Measurements from ENCODE around the gene AHSA1.
A peak's percentile ranks its signal among the peaks of the same experiment; 100 is the strongest.
"Not testable (repeated sequence)": the region's sequence is repeated elsewhere in the genome, so short reads cannot be mapped to it uniquely, and the experiment has no call there.

AHSA1 gene

GRCh38 chr14:77457522-77458248 lies at the start of gene AHSA1, which contains the start of gene VIPAS39:
AHSA1 (plus strand) TSS chr14:77458093; CDS start chr14:77458190, 97 bp downstream.
VIPAS39 (minus strand) TSS chr14:77457601; CDS start chr14:77454102, 3,499 bp downstream.
- DNase-seq, result peak; percentile 68 to 84 (median 82)

GRCh38 chr14:77409131-77409533 lies 48.8 kb upstream of the AHSA1 start:
- no peak for DNase-seq

- DNase-seq, result not testable (repeated sequence)
Observed at GRCh38 chr14:77415403-77416030, 42.4 kb upstream of the AHSA1 start.

GRCh38 chr14:77416098-77416497 lies 41.8 kb upstream of the AHSA1 start:
- DNase-seq, result not testable (repeated sequence)

GRCh38 chr14:77416836-77417235 lies 41.1 kb upstream of the AHSA1 start:
- no peak for DNase-seq

GRCh38 chr14:77421201-77421600 lies 36.7 kb upstream of the AHSA1 start:
- no peak for DNase-seq

GRCh38 chr14:77423423-77423822 lies 34.5 kb upstream of the AHSA1 start, which contains the start of gene NOXRED1:
NOXRED1 (minus strand) TSS chr14:77423523; CDS start chr14:77422889, 634 bp downstream.
- DNase-seq, result no peak

GRCh38 chr14:77424862-77425261 lies 33.0 kb upstream of the AHSA1 start:
- no peak for DNase-seq

- DNase-seq, result no peak
Observed at GRCh38 chr14:77426396-77426795, 31.5 kb upstream of the AHSA1 start.

GRCh38 chr14:77436042-77436441 lies 21.9 kb upstream of the AHSA1 start:
- DNase-seq, result no peak

GRCh38 chr14:77438596-77438995 lies 19.3 kb upstream of the AHSA1 start:
- DNase-seq, result no peak

- no peak for DNase-seq
Observed at GRCh38 chr14:77439861-77440260, 18.0 kb upstream of the AHSA1 start.

GRCh38 chr14:77442196-77442595 lies 15.7 kb upstream of the AHSA1 start:
- DNase-seq, result no peak

GRCh38 chr14:77455966-77456640 lies 1.8 kb upstream of the AHSA1 start:
- no peak for DNase-seq

GRCh38 chr14:77457115-77457521 lies 775 bp upstream of the AHSA1 start:
- no peak for DNase-seq

- DNase-seq, result peak in 1 of 4 experiments; percentile 20
Observed at GRCh38 chr14:77458249-77458950, 507 bp downstream of the AHSA1 start.

GRCh38 chr14:77459072-77459723 lies 1.3 kb downstream of the AHSA1 start:
- peak in 2 of 4 experiments; percentile 4 to 11 for DNase-seq

- DNase-seq, result no peak
Observed at GRCh38 chr14:77467801-77468200, 9.9 kb downstream of the AHSA1 start.

GRCh38 chr14:77469067-77469505 lies 11.2 kb downstream of the AHSA1 start:
- DNase-seq, result no peak

- DNase-seq, result no peak
Observed at GRCh38 chr14:77469539-77469938, 11.6 kb downstream of the AHSA1 start.

- no peak for DNase-seq
Observed at GRCh38 chr14:77470224-77470870, 12.5 kb downstream of the AHSA1 start.

GRCh38 chr14:77473921-77474320 lies 16.0 kb downstream of the AHSA1 start:
- DNase-seq, result no peak
